Tibial nerve (tissue), 4 donors: ENCODE measurements around the gene PCDH9. TPM values are rescaled to one million over a fixed set of nuclear protein-coding genes. Genes with fewer than 3 reads are reported as not detected.

Source experiments
- DNase-seq, 2 donors: peaks; one replicate each; pipeline ENCODE4 v3.0.0-alpha.2; 2019; ENCODE audit warnings: low spot score in 2 of 2
- H3K27ac ChIP-seq, 4 donors: fragments of 200-600 bp; sonication (generic) in 3 of 4; one replicate each; pipeline ENCODE4 v1.5.1; 2017 to 2019; ENCODE audit warnings: mild to moderate bottlenecking in 1 of 4
- H3K27me3 ChIP-seq, 2 donors: fragments of 200-600 bp; sonication (generic) in 1 of 2; one replicate each; pipeline versions ENCODE4 v1.5.1 to v1.6.0; 2017 to 2019
- H3K36me3 ChIP-seq, 3 donors: fragments of 200-600 bp; sonication (generic); one replicate each; pipeline ENCODE4 v1.5.1; 2018 to 2019
- H3K4me1 ChIP-seq, 4 donors: fragments of 200-600 bp; sonication (generic) in 3 of 4; one replicate each; pipeline ENCODE4 v1.5.1; 2017 to 2019
- H3K4me3 ChIP-seq, 4 donors: fragments of 200-600 bp; sonication (generic) in 3 of 4; one replicate each; pipeline ENCODE4 v1.5.1; 2017 to 2019; ENCODE audit warnings: mild to moderate bottlenecking in 1 of 4, moderate library complexity in 1 of 4
- H3K9me3 ChIP-seq, 4 donors: fragments of 200-600 bp; sonication (generic) in 3 of 4; one replicate each; pipeline ENCODE4 v1.5.1; 2017 to 2019
- CTCF ChIP-seq, 5 experiments: fragments of 200-600 bp in 3 of 5; fragments of 450-650 bp in 2 of 5; sonication (generic) in 3 of 5; IDR thresholded peaks; one replicate each; pipeline ENCODE4 v1.5.1; 2016 to 2019; ENCODE audit warnings: antibody characterized with exemption in 5 of 5, mild to moderate bottlenecking in 3 of 5, moderate library complexity in 2 of 5
- EP300 ChIP-seq, 2 donors: sonication (generic); formaldehyde crosslinking; IDR thresholded peaks; one replicate each; pipeline ENCODE4 v1.6.1; 2017; ENCODE audit warnings: antibody characterized with exemption in 2 of 2, mild to moderate bottlenecking in 1 of 2
- POLR2A ChIP-seq, 2 donors: fragments of 450-650 bp; IDR thresholded peaks; one replicate each; pipeline ENCODE4 v1.6.1; 2017; ENCODE audit warnings: antibody characterized with exemption in 2 of 2, mild to moderate bottlenecking in 2 of 2, moderate library complexity in 2 of 2
- WGBS, 2 donors: methylation state at CpG; one replicate each; pipeline ENCODE4 v1.1.5; 2018; 5-methylcytosine and 5-hydroxymethylcytosine counted together
- total RNA-seq, 4 donors: library from RNA; depleted of rRNA; stranded (reverse); fragments of >200 nt; gene quantifications; one replicate each; pipeline ENCODE4 v1.1.0, GENCODE V29; 2016

PCDH9 gene
- total RNA-seq, 4 donors from 2014 or later, result 11.8 to 28.6 (median 14.4) TPM

- H3K36me3 ChIP-seq, result no peaks in the 10 kb centered on the region
- no peak overlapping the region for H3K27ac ChIP-seq
- no peaks in the 10 kb centered on the region for H3K27me3 ChIP-seq
- TF ChIP-seq CTCF (IDR thresholded peaks at IDR 0.05) (no peak), EP300 (IDR thresholded peaks at IDR 0.05) (no peak), POLR2A (IDR thresholded peaks at IDR 0.05) (no peak)
- no peak for DNase-seq
- no peaks in the 10 kb centered on the region for H3K9me3 ChIP-seq
- no peaks in the 10 kb centered on the region for H3K4me1 ChIP-seq
- H3K4me3 ChIP-seq, result no peak overlapping the region
Measured at GRCh38 chr13:66468656-66469055, 761.5 kb downstream of the PCDH9 start.

GRCh38 chr13:66462187-66462586 lies 767.9 kb downstream of the PCDH9 start:
- H3K27ac ChIP-seq, result no peak overlapping the region
- no peaks in the 10 kb centered on the region for H3K27me3 ChIP-seq
- no peaks in the 10 kb centered on the region for H3K4me1 ChIP-seq
- DNase-seq, result no peak
- TF ChIP-seq EP300 (IDR thresholded peaks at IDR 0.05) (no peak), POLR2A (IDR thresholded peaks at IDR 0.05) (no peak), CTCF (IDR thresholded peaks at IDR 0.05) (no peak)
- no peaks in the 10 kb centered on the region for H3K36me3 ChIP-seq
- H3K9me3 ChIP-seq, result no peaks in the 10 kb centered on the region
- H3K4me3 ChIP-seq, result no peak overlapping the region
- WGBS, 2 donors, result 54 to 57% methylated on average over 3 of the region's 3 CpGs

DNA sequence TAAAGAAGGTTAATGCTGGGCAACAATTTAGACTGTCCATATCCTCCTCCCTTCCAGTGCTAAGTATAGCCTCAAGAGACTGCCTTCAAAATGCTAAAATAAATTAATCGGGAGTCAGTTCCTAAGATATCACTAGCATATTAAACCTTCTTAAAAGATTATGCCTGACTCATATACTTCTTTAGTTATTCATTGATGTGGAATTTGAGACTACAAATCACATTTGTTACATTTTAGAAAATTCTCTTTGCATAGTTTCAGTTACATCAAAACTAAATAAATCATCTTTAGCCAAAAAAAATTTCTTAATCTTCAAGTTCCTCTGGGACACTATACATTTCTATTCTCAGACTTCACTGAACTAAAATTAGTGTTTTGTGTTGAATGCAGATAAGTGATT lies 769.1 kb downstream of the PCDH9 start:
- Histone ChIP-seq H3K27me3 (no peaks in the 10 kb centered on the region), H3K4me1 (no peaks in the 10 kb centered on the region), H3K27ac (no peak overlapping the region), H3K9me3 (no peaks in the 10 kb centered on the region), H3K4me3 (no peak overlapping the region), H3K36me3 (no peaks in the 10 kb centered on the region)
- 63 to 64% methylated on average over 1 of the region's 1 CpG for WGBS, 2 donors
- DNase-seq, result no peak
- TF ChIP-seq CTCF (IDR thresholded peaks at IDR 0.05) (no peak), EP300 (IDR thresholded peaks at IDR 0.05) (no peak), POLR2A (IDR thresholded peaks at IDR 0.05) (no peak)

DNA sequence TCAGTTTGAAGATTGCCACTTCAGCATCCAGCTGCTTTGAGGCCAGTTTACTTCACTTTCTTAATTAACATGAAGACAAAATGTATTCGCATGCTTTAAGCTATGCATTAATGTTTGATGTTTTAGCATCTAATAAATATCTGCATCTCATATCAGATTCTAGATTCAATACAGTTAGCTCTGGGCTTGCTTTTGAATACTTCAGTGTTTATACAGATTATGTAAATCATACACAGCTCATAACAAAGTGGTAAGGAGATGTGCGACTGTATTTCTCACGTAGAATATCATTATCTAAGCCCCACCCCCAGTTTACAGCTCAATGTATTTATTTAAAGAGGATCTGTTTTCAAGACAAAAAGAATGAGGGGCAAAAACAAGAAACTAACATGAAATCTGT lies 770.5 kb downstream of the PCDH9 start:
- WGBS, 2 donors, result 89 to 92% methylated on average over 3 of the region's 3 CpGs
- Histone ChIP-seq H3K36me3 (no peaks in the 10 kb centered on the region), H3K4me3 (no peak overlapping the region), H3K9me3 (no peaks in the 10 kb centered on the region), H3K27ac (no peak overlapping the region), H3K27me3 (no peaks in the 10 kb centered on the region), H3K4me1 (no peaks in the 10 kb centered on the region)
- no peak for DNase-seq
- TF ChIP-seq CTCF (IDR thresholded peaks at IDR 0.05) (no peak), EP300 (IDR thresholded peaks at IDR 0.05) (no peak), POLR2A (IDR thresholded peaks at IDR 0.05) (no peak)

DNA sequence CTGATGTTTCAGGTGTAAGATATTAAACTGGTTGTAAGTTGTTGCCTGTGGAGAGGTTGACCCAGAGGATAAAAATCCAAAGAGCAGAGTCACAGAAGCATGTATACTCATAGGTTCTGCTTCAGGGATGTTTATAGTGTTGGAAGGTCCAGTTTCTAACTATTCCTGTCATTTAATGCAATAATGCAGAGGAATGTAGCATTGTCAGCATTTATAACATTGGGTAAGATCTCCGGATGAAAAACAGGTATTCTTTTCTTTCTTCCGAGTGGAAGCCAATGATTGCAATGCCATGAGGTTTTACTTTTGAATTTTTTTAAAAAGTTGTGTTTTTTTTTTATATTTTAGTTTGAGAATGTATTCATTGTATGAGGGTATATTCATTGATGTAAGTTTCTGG lies 771.0 kb downstream of the PCDH9 start:
- H3K9me3 ChIP-seq, result no peaks in the 10 kb centered on the region
- H3K4me3 ChIP-seq, result no peak overlapping the region
- H3K27me3 ChIP-seq, result no peaks in the 10 kb centered on the region
- no peak for DNase-seq
- H3K27ac ChIP-seq, result no peak overlapping the region
- H3K4me1 ChIP-seq, result no peaks in the 10 kb centered on the region
- 80 to 90% methylated on average over 2 of the region's 2 CpGs for WGBS, 2 donors
- H3K36me3 ChIP-seq, result no peaks in the 10 kb centered on the region
- TF ChIP-seq CTCF (IDR thresholded peaks at IDR 0.05) (no peak), EP300 (IDR thresholded peaks at IDR 0.05) (no peak), POLR2A (IDR thresholded peaks at IDR 0.05) (no peak)
